Hepatocyte (in vitro differentiated cells): ENCODE results near the gene SHANK1. TPM values are rescaled to one million over a fixed set of nuclear protein-coding genes. Genes with fewer than 3 reads are reported as not detected.
"Not testable (repeated sequence)": the region's sequence is repeated elsewhere in the genome, so short reads cannot be mapped to it uniquely, and the experiment has no call there.

Experiments used
- DNase-seq: peaks from one replicate; pipeline ENCODE4 v3.0.0-alpha.2; 2016; ENCODE audit warnings: low spot score
- H2AFZ ChIP-seq: fragments of 200-600 bp; sonication (generic); 2 replicates; pipeline ENCODE4 v1.6.0; 2016; ENCODE audit warnings: antibody characterized with exemption, mild to moderate bottlenecking
- H3K27ac ChIP-seq: fragments of 200-600 bp; sonication (generic); 2 replicates; pipeline ENCODE4 v1.5.1; 2016; ENCODE audit warnings: mild to moderate bottlenecking
- H3K27me3 ChIP-seq: fragments of 200-600 bp; sonication (generic); 2 replicates; pipeline ENCODE4 v1.6.1; 2016
- H3K36me3 ChIP-seq: fragments of 200-600 bp; sonication (generic); replicated peaks from 2 replicates; pipeline ENCODE4 v1.5.1; 2016; ENCODE audit warnings: low read depth; ENCODE audit not compliant: insufficient read depth
- H3K4me1 ChIP-seq: fragments of 200-600 bp; sonication (generic); 2 replicates; pipeline ENCODE4 v1.5.1; 2016; ENCODE audit warnings: mild to moderate bottlenecking, moderate library complexity; ENCODE audit not compliant: insufficient read depth
- H3K4me2 ChIP-seq: fragments of 200-600 bp; sonication (generic); 2 replicates; pipeline ENCODE4 v1.6.0; 2016
- H3K4me3 ChIP-seq: fragments of 200-600 bp; sonication (generic); 2 replicates; pipeline ENCODE4 v1.5.1; 2016; ENCODE audit warnings: mild to moderate bottlenecking
- H3K79me2 ChIP-seq: fragments of 200-600 bp; sonication (generic); 2 replicates; pipeline ENCODE4 v1.6.0; 2017; ENCODE audit warnings: mild to moderate bottlenecking
- H3K9me2 ChIP-seq: fragments of 200-600 bp; sonication (generic); replicated peaks from 2 replicates; pipeline ENCODE4 v1.6.0; 2017; ENCODE audit warnings: mild to moderate bottlenecking; ENCODE audit not compliant: insufficient read depth
- H3K9me3 ChIP-seq: fragments of 200-600 bp; sonication (generic); 2 replicates; pipeline ENCODE4 v1.5.1; 2016; ENCODE audit warnings: low read depth, mild to moderate bottlenecking
- H4K20me1 ChIP-seq: fragments of 200-600 bp; sonication (generic); 2 replicates; pipeline ENCODE4 v1.6.0; 2016; ENCODE audit warnings: mild to moderate bottlenecking; ENCODE audit not compliant: insufficient read depth, poor library complexity, severe bottlenecking
- CTCF ChIP-seq: fragments of 200-600 bp; sonication (generic); IDR thresholded peaks from 2 replicates; pipeline ENCODE4 v1.5.1; 2016; ENCODE audit warnings: antibody characterized with exemption, mild to moderate bottlenecking; ENCODE audit not compliant: poor library complexity
- EZH2 ChIP-seq: fragments of 200-600 bp; sonication (generic); IDR thresholded peaks from 2 replicates; pipeline ENCODE4 v1.6.1; 2016; ENCODE audit warnings: antibody characterized with exemption, mild to moderate bottlenecking, borderline replicate concordance
- EZH2phosphoT487 ChIP-seq: fragments of 200-600 bp; sonication (generic); IDR thresholded peaks from one replicate; pipeline ENCODE4 v1.6.1; 2018; ENCODE audit warnings: antibody characterized with exemption, mild to moderate bottlenecking, low read depth, moderate library complexity; ENCODE audit not compliant: unreplicated experiment, severe bottlenecking
- WGBS: methylation state at CpG from one replicate; pipeline ENCODE4 v1.1.6; 2016; ENCODE audit warnings: low lambda C conversion rate; ENCODE audit errors: missing lambda C conversion rate; 5-methylcytosine and 5-hydroxymethylcytosine counted together
- polyA plus RNA-seq: library from polyadenylated mRNA; unstranded; fragments of >200 nt; fragmentation: Nextera tagmentation; extraction: Ambion mirVana; gene quantifications from 2 replicates; pipeline ENCODE4 v1.2.1, GENCODE V29; 2016
- total RNA-seq: library from RNA; depleted of rRNA; stranded (reverse); fragments of >200 nt; gene quantifications from 2 replicates; pipeline ENCODE4 v1.2.3, GENCODE V29; 2014

SHANK1 gene
- total and polyA plus RNA-seq, 2 experiments from 2014 or later = 0.56 to 2.3 TPM

- not testable (repeated sequence) for H3K9me3 ChIP-seq, H3K36me3 ChIP-seq, H3K4me1 ChIP-seq, H3K79me2 ChIP-seq, H3K4me3 ChIP-seq, H3K27ac ChIP-seq, DNase-seq, H3K27me3 ChIP-seq, H3K9me2 ChIP-seq, H3K4me2 ChIP-seq, H4K20me1 ChIP-seq, H2AFZ ChIP-seq
- WGBS = 76% methylated on average over 3 of the region's 3 CpGs
These were observed 41.9 kb upstream of the SHANK1 start for GRCh38 chr19:50761501-50761900.

- H3K4me2 ChIP-seq = no peak overlapping the region
- WGBS = 62% methylated on average over 4 of the region's 4 CpGs
These were observed 40.3 kb upstream of the SHANK1 start for GRCh38 chr19:50759886-50760285.

GRCh38 chr19:50759076-50759475 lies 39.5 kb upstream of the SHANK1 start:
- not testable (repeated sequence) for H2AFZ ChIP-seq, H3K27me3 ChIP-seq, H3K4me3 ChIP-seq, H3K4me1 ChIP-seq, H3K79me2 ChIP-seq, H4K20me1 ChIP-seq, DNase-seq, H3K27ac ChIP-seq, H3K9me2 ChIP-seq, H3K9me3 ChIP-seq, H3K4me2 ChIP-seq, H3K36me3 ChIP-seq
- WGBS = 80% methylated on average over 17 of the region's 18 CpGs

More at GRCh38 chr19:50759886-50760285, 40.3 kb upstream of the SHANK1 start:
- Histone ChIP-seq H3K4me3 (no peak overlapping the region), H3K27ac (no peak overlapping the region), H3K9me3 (no peaks in the 10 kb centered on the region), H4K20me1 (no peaks in the 10 kb centered on the region), H3K9me2 (no peaks in the 10 kb centered on the region), H3K4me1 (no peaks in the 10 kb centered on the region), H3K79me2 (no peaks in the 10 kb centered on the region), H3K36me3 (no peaks in the 10 kb centered on the region), H2AFZ (no peak overlapping the region), H3K27me3 (no peaks in the 10 kb centered on the region)
- TF ChIP-seq CTCF = no peak
- no peak for DNase-seq

- H3K4me2 ChIP-seq, H3K27me3 ChIP-seq, H3K4me3 ChIP-seq, H3K79me2 ChIP-seq, H4K20me1 ChIP-seq, H3K4me1 ChIP-seq, H3K27ac ChIP-seq, H3K36me3 ChIP-seq, DNase-seq, H3K9me3 ChIP-seq, H3K9me2 ChIP-seq, H2AFZ ChIP-seq: not testable (repeated sequence)
- 92% methylated on average over 3 of the region's 3 CpGs for WGBS
These were observed 38.0 kb upstream of the SHANK1 start for GRCh38 chr19:50757624-50758023.

GRCh38 chr19:50756244-50756643 lies 36.6 kb upstream of the SHANK1 start:
- WGBS = 65% methylated on average over 8 of the region's 8 CpGs
- H3K9me3 ChIP-seq, H3K27ac ChIP-seq, H4K20me1 ChIP-seq, H3K9me2 ChIP-seq, H3K4me3 ChIP-seq, H2AFZ ChIP-seq, H3K36me3 ChIP-seq, DNase-seq, H3K27me3 ChIP-seq, H3K4me1 ChIP-seq, H3K79me2 ChIP-seq, H3K4me2 ChIP-seq: not testable (repeated sequence)

GRCh38 chr19:50753879-50754278 lies 34.3 kb upstream of the SHANK1 start:
- Histone ChIP-seq H3K4me3 (no peak overlapping the region), H3K4me2 (no peak overlapping the region), H3K79me2 (no peaks in the 10 kb centered on the region), H4K20me1 (no peaks in the 10 kb centered on the region), H3K4me1 (no peaks in the 10 kb centered on the region), H3K27me3 (no peaks in the 10 kb centered on the region), H2AFZ (no peak overlapping the region), H3K9me2 (no peaks in the 10 kb centered on the region), H3K9me3 (no peaks in the 10 kb centered on the region), H3K36me3 (no peaks in the 10 kb centered on the region), H3K27ac (no peak overlapping the region)
- 86% methylated on average over 4 of the region's 4 CpGs for WGBS
- DNase-seq = no peak
- TF ChIP-seq EZH2phosphoT487 (no peak), EZH2 (no peak), CTCF (no peak)
